AG04450 (cell line): ENCODE results near the gene CCDC57. TPM values are rescaled to one million over a fixed set of nuclear protein-coding genes. Genes with fewer than 3 reads are reported as not detected.

Source experiments
- CTCF ChIA-PET: fragments of 300-600, 350-600 bp; formaldehyde crosslinking; extraction: SDS; loops from one replicate; lab custom pipeline; 2022; ENCODE audit warnings: antibody characterized with exemption, inconsistent platforms; lab: Charles Lee
- POLR2A ChIA-PET: fragments of 350-600 bp; formaldehyde crosslinking; extraction: SDS; loops from one replicate; lab custom pipeline; 2021; ENCODE audit warnings: antibody characterized with exemption, inconsistent platforms; lab: Yijun Ruan, JAX
- DNase-seq: peaks from one replicate; pipeline ENCODE4 v3.0.0-alpha.2; 2011; ENCODE audit warnings: low read depth, low spot score
- H3K27ac ChIP-seq: one replicate; pipeline ENCODE4 v1.5.1; 2012; ENCODE audit warnings: low read depth, low read length, control low read depth
- H3K27me3 ChIP-seq: one replicate; pipeline ENCODE4 v1.6.0; 2012; ENCODE audit warnings: low read length; ENCODE audit not compliant: control insufficient read depth, insufficient read depth
- H3K4me3 ChIP-seq: 2 replicates; pipeline ENCODE4 v1.5.1; 2011; ENCODE audit warnings: mild to moderate bottlenecking, low read depth, low read length, control low read depth
- H3K9me3 ChIP-seq: 2 replicates; pipeline ENCODE4 v1.5.1; 2012; ENCODE audit warnings: low read length; ENCODE audit not compliant: control insufficient read depth, insufficient read depth
- polyA plus RNA-seq: library from polyadenylated mRNA; depleted of rRNA; stranded (reverse); fragments of >200 nt; gene quantifications from 2 replicates; pipeline ENCODE4 v1.2.3, GENCODE V29; 2011
- TF ChIP-seq, protein P1 (sequence below): IDR thresholded peaks from 2 replicates; pipeline ENCODE4 v1.5.1; 2011; ENCODE audit warnings: low read depth, low read length, control low read depth, inconsistent platforms

Gene CCDC57
- polyA plus RNA-seq, 1 experiment = 11.1 TPM

DNA sequence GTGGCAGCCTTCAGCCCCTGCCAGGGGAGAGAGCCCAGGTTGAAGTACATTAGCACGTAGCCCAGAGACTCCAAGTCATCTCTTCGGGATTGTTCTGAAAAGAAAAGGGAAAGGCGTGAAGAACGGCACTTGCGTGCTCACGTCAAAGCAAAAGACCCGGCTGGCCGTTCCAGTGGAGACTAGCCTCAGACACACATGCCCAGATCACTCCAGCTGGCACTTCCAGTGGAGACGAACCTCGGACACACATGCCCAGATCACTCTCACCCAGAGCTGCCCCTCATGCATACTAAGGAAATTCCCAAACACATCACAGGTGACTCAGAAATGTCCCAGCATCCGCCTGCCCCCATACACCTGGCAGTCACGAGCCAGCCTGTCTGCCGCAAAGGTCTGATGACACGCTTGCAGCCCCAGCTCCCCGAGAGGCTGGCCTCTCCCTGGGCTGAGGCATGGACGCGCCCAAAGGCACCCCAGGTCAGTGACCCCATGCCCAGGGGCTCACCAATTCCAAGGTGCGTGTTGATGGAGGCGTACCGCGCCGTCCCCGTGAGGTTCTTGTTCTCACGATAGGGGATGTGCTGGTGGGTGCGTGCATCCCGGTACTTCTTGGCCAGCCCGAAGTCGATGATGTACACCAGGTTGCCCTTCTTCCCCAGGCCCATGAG, 40.0 kb upstream of the CCDC57 start:
- H3K9me3 ChIP-seq = peaks cover 19% of the 10 kb centered on the region
- H3K4me3 ChIP-seq = no peak overlapping the region
- CTCF ChIA-PET = interaction anchor here (0.6 kb wide), 1 partner anchor 68 kb away, joined by 3 read pairs; no protein-coding TSS in a partner anchor
- POLR2A ChIA-PET = no interaction called here
- TF ChIP-seq, protein P1, sequence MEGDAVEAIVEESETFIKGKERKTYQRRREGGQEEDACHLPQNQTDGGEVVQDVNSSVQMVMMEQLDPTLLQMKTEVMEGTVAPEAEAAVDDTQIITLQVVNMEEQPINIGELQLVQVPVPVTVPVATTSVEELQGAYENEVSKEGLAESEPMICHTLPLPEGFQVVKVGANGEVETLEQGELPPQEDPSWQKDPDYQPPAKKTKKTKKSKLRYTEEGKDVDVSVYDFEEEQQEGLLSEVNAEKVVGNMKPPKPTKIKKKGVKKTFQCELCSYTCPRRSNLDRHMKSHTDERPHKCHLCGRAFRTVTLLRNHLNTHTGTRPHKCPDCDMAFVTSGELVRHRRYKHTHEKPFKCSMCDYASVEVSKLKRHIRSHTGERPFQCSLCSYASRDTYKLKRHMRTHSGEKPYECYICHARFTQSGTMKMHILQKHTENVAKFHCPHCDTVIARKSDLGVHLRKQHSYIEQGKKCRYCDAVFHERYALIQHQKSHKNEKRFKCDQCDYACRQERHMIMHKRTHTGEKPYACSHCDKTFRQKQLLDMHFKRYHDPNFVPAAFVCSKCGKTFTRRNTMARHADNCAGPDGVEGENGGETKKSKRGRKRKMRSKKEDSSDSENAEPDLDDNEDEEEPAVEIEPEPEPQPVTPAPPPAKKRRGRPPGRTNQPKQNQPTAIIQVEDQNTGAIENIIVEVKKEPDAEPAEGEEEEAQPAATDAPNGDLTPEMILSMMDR = no peak
- H3K27ac ChIP-seq = peak overlapping the region; percentile 11
- H3K27me3 ChIP-seq = no peaks in the 10 kb centered on the region
- no peak for DNase-seq

DNA sequence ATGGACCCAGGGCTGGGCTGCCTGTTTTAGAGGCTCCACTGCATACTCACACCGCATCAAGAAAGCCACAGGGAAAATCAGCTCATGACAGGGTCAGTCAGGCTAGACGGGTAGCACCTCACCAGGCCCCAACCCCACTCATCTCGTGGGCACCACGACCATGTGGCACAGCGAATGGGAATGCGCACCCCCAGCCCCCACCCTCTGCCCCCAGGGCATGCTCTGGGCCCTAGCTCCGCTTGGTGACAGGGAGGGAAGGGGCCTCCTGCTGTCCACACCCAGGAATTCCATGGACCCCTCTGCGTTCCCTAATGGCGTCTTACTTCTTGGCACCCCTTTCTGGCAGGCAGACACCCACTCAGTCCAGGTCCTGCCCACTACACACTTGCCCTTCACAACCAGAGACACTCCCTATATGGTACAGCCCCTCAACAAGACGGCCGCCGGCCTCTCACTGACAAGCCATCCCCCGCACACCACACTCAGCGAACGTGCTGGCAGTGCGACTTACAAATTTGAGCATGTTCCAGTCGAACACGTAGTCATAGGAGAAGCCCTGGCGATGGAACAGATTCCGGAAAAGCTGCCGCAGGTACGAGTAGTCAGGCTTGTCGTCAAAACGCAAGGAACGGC, 38.3 kb upstream of the CCDC57 start:
- TF ChIP-seq, protein P1 = no peak
- Histone ChIP-seq H3K4me3 (no peak overlapping the region), H3K9me3 (peaks cover 19% of the 10 kb centered on the region), H3K27me3 (no peaks in the 10 kb centered on the region), H3K27ac (no peak overlapping the region)
- ChIA-PET POLR2A (interaction anchor here (0.7 kb wide), 2 partner anchors 16 to 35 kb away, joined by 5 to 7 read pairs; no protein-coding TSS in a partner anchor), CTCF (interaction anchor here (0.7 kb wide), 1 partner anchor 304 kb away, joined by 3 read pairs; no protein-coding TSS in a partner anchor)
- no peak for DNase-seq

DNA sequence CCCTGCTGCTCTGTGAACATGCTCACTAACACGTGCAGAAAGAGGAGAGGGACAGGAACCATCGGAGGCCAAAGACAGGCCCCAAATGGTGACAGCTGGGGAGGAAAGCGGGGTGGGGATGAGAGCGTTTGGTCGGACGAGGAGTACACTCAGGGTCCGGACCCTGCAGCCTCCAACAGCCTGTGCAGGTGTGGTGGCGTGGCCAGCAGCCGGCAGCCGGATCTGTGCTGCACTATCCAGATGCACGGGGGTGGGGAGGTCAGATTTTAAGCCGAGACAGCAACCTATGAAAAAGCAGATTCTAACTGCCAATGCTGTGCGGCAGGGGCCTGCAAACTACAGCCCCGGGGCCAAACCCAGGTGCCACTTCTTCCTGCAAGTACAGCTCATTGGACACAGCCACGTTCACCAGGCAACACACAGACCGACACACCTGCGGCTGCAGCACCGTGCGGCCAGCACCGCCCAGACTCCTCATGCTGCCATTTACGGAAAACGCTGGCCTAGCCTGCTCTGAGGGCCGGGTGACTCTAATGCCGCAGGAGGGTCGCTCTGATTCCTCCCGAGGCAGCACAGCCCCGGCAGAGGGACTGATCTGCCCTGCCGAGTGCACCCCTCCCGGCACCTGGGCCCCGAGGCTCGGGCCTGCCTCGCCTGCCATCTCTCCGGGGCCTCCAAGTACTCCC, 37.4 kb upstream of the CCDC57 start:
- DNase-seq = no peak
- ChIA-PET POLR2A (no interaction called here), CTCF (interaction anchor here (0.7 kb wide), 1 partner anchor 305 kb away, joined by 3 read pairs; no protein-coding TSS in a partner anchor)
- Histone ChIP-seq H3K4me3 (no peak overlapping the region), H3K27me3 (no peaks in the 10 kb centered on the region), H3K9me3 (peaks cover 12% of the 10 kb centered on the region; the same call in 1 of the 2 replicates), H3K27ac (no peak overlapping the region)
- TF ChIP-seq, protein P1 = no peak

DNA sequence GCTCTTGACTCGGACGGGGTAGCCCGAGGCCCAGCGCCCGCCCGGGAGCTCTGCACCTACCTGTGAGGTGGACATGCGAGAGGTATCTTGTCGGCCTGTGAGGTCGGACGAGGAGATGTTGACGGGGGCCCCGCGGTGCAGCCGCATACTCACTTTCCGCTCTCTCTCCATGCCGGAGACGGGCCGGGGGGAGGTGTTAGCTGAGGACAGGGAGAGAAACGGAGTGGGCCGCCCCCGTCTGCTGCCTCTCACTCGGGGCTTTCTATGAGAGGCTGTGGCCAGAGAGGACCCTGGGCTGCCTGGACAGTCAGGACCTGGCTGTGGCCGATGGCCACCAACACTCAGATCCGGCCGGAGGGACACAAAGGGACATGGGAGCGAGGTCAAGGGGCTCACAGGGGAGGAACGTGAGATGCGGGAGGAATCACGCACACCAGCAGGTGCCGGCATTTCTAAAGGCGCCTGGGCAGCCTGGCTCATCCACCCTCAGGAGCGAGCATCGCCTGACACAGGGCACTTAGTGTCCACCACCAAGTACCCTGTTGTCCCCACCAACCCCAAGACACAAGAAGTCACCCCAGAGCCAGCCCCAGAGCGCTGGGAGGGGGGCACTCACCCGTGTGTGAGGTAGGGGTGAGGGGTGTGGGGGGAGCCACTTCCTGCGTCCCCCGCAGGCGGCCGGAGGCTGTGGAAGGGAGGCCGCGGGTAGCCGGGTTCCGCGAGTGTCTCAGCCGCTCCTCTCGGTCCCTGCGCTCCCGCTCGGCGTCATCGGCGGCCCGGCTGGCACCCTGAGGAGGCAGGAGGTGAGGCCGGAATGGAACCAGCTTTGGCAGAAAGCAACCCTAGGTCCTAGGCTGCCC, 36.4 kb upstream of the CCDC57 start:
- CTCF ChIA-PET = no interaction called here
- TF ChIP-seq, protein P1 = no peak
- Histone ChIP-seq H3K27me3 (no peaks in the 10 kb centered on the region), H3K4me3 (no peak overlapping the region), H3K9me3 (peaks cover 4% of the 10 kb centered on the region; the same call in 1 of the 2 replicates), H3K27ac (no peak overlapping the region)
- no peak for DNase-seq
- POLR2A ChIA-PET = no interaction called here
